Prostate gland (tissue), 2 donors: ENCODE results near the gene ALDOC.

Experiments used
- POLR2A ChIP-seq: fragments of 450-650 bp; IDR thresholded peaks from one replicate; pipeline ENCODE4 v1.6.1; 2016; ENCODE audit warnings: antibody characterized with exemption, mild to moderate bottlenecking
- POLR2AphosphoS5 ChIP-seq: sonication (generic); formaldehyde crosslinking; IDR thresholded peaks from one replicate; pipeline ENCODE4 v1.6.1; 2017; ENCODE audit warnings: antibody characterized with exemption
- TF ChIP-seq, protein P1 (sequence below), 4 experiments: fragments of 200-600 bp in 2 of 4; fragments of 450-650 bp in 2 of 4; sonication (generic) in 2 of 4; IDR thresholded peaks; 1 replicate in 3 of 4; 2 replicates in 1 of 4; pipeline ENCODE4 v1.5.1; 2016 to 2019; ENCODE audit warnings: antibody characterized with exemption in 4 of 4, mild to moderate bottlenecking in 2 of 4, moderate library complexity in 2 of 4

DNA sequence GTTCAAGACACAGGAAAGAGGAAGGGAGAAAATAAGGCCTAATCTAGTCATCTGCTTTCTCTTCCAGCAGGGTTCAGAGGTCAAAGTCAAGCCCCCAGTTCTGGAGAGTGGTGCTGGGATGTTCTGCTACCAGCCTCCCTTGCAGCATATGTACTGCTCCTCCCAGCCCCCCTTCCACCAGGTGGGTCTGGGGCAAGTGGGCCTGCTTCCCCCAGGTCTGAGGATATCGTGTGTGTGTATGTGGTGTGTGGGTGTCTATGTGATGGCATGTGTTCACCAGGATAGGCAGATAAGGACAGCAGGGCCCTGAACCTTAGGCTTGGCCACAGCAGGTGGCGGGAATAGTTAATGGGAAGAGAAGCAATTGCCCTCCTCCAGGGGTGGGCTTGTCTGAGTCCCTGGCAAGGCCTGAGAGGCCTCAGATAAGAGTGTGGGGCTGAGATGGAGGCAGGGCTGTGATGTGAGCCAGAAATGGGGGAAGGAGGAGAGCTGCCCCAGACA lies 49.5 kb downstream of the ALDOC start:
- TF ChIP-seq, protein P1, sequence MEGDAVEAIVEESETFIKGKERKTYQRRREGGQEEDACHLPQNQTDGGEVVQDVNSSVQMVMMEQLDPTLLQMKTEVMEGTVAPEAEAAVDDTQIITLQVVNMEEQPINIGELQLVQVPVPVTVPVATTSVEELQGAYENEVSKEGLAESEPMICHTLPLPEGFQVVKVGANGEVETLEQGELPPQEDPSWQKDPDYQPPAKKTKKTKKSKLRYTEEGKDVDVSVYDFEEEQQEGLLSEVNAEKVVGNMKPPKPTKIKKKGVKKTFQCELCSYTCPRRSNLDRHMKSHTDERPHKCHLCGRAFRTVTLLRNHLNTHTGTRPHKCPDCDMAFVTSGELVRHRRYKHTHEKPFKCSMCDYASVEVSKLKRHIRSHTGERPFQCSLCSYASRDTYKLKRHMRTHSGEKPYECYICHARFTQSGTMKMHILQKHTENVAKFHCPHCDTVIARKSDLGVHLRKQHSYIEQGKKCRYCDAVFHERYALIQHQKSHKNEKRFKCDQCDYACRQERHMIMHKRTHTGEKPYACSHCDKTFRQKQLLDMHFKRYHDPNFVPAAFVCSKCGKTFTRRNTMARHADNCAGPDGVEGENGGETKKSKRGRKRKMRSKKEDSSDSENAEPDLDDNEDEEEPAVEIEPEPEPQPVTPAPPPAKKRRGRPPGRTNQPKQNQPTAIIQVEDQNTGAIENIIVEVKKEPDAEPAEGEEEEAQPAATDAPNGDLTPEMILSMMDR (IDR thresholded peaks at IDR 0.05) = no peak
- TF ChIP-seq POLR2A (no peak), POLR2AphosphoS5 (no peak)
